Islet precursor cell (in vitro differentiated cells): ENCODE results near the gene ALDH3A1.

Source experiments
- DNase-seq: peaks from one replicate; pipeline ENCODE4 v3.0.0-alpha.2; 2018

The ALDH3A1 gene

GRCh38 chr17:19759568-19760549 lies 11.8 kb upstream of the ALDH3A1 start:
- DNase-seq: peak; percentile 51

GRCh38 chr17:19757536-19758180 lies 9.6 kb upstream of the ALDH3A1 start:
- DNase-seq: no peak

- no peak for DNase-seq
Measured at GRCh38 chr17:19756546-19756945, 8.4 kb upstream of the ALDH3A1 start.

GRCh38 chr17:19755821-19756510 lies 7.9 kb upstream of the ALDH3A1 start:
- DNase-seq: no peak

- DNase-seq: no peak
Measured at GRCh38 chr17:19755392-19755791, 7.3 kb upstream of the ALDH3A1 start.

- DNase-seq: no peak
Measured at GRCh38 chr17:19753661-19754463, 5.8 kb upstream of the ALDH3A1 start.

- DNase-seq: peak; percentile 80
Measured at GRCh38 chr17:19753051-19753509, 5.0 kb upstream of the ALDH3A1 start.

GRCh38 chr17:19752216-19753050 lies 4.3 kb upstream of the ALDH3A1 start:
- no peak for DNase-seq

- no peak for DNase-seq
Measured at GRCh38 chr17:19750835-19751234, 2.7 kb upstream of the ALDH3A1 start.

GRCh38 chr17:19750020-19750572 lies 2.0 kb upstream of the ALDH3A1 start:
- no peak for DNase-seq

- no peak for DNase-seq
Measured at GRCh38 chr17:19748807-19749193, 702 bp upstream of the ALDH3A1 start.

- no peak for DNase-seq
Measured at GRCh38 chr17:19747159-19747719, 859 bp downstream of the ALDH3A1 start.

- DNase-seq: no peak
Measured at GRCh38 chr17:19746517-19746916, 1.6 kb downstream of the ALDH3A1 start.

GRCh38 chr17:19744922-19745757 lies 3.0 kb downstream of the ALDH3A1 start:
- peak; percentile 98 for DNase-seq

GRCh38 chr17:19744492-19744891 lies 3.6 kb downstream of the ALDH3A1 start:
- DNase-seq: no peak

- no peak for DNase-seq
Measured at GRCh38 chr17:19743101-19744100, 4.7 kb downstream of the ALDH3A1 start.

- DNase-seq: no peak
Measured at GRCh38 chr17:19742495-19742894, 5.6 kb downstream of the ALDH3A1 start.

- no peak for DNase-seq
Measured at GRCh38 chr17:19741832-19742457, 6.2 kb downstream of the ALDH3A1 start.
